BLaER1 treated with 17β-estradiol and CSF1 and Interleukin-3, amounts not matched to agents 10 nM and 100 nM (cell line): ENCODE measurements around the gene FRAS1.
"Not testable (repeated sequence)": the region's sequence is repeated elsewhere in the genome, so short reads cannot be mapped to it uniquely, and the experiment has no call there.

Source experiments
- H3K27ac ChIP-seq, 11 experiments: shearing (Covaris generic); formaldehyde crosslinking; 2 replicates each; pipeline ENCODE4 v1.8.1; 2022
- H3K27me3 ChIP-seq, 11 experiments: shearing (Covaris generic); formaldehyde crosslinking; 2 replicates each; pipeline ENCODE4 v1.8.1; 2022
- H3K36me3 ChIP-seq, 11 experiments: shearing (Covaris generic); formaldehyde crosslinking; 2 replicates each; pipeline ENCODE4 v1.8.1; 2022
- H3K4me1 ChIP-seq, 10 experiments: shearing (Covaris generic); formaldehyde crosslinking; 2 replicates each; pipeline ENCODE4 v1.8.1; 2022
- H3K4me2 ChIP-seq, 11 experiments: shearing (Covaris generic); formaldehyde crosslinking; 2 replicates each; pipeline ENCODE4 v1.8.1; 2022
- H3K4me3 ChIP-seq, 10 experiments: shearing (Covaris generic); formaldehyde crosslinking; 2 replicates each; pipeline ENCODE4 v1.8.1; 2022
- H3K9ac ChIP-seq, 11 experiments: shearing (Covaris generic); formaldehyde crosslinking; 2 replicates each; pipeline ENCODE4 v1.8.1; 2022
- H3K9me3 ChIP-seq, 11 experiments: shearing (Covaris generic); formaldehyde crosslinking; replicated peaks in 1 of 11; 2 replicates each; pipeline ENCODE4 v1.8.1; 2022
- H4K20me1 ChIP-seq, 11 experiments: shearing (Covaris generic); formaldehyde crosslinking; 2 replicates each; pipeline ENCODE4 v1.8.1; 2022
- Cebpa-rat ChIP-seq, 11 experiments: shearing (Covaris generic); IDR thresholded peaks; 2 replicates each; pipeline ENCODE4 v1.8.1; 2022

The FRAS1 gene, protein sequence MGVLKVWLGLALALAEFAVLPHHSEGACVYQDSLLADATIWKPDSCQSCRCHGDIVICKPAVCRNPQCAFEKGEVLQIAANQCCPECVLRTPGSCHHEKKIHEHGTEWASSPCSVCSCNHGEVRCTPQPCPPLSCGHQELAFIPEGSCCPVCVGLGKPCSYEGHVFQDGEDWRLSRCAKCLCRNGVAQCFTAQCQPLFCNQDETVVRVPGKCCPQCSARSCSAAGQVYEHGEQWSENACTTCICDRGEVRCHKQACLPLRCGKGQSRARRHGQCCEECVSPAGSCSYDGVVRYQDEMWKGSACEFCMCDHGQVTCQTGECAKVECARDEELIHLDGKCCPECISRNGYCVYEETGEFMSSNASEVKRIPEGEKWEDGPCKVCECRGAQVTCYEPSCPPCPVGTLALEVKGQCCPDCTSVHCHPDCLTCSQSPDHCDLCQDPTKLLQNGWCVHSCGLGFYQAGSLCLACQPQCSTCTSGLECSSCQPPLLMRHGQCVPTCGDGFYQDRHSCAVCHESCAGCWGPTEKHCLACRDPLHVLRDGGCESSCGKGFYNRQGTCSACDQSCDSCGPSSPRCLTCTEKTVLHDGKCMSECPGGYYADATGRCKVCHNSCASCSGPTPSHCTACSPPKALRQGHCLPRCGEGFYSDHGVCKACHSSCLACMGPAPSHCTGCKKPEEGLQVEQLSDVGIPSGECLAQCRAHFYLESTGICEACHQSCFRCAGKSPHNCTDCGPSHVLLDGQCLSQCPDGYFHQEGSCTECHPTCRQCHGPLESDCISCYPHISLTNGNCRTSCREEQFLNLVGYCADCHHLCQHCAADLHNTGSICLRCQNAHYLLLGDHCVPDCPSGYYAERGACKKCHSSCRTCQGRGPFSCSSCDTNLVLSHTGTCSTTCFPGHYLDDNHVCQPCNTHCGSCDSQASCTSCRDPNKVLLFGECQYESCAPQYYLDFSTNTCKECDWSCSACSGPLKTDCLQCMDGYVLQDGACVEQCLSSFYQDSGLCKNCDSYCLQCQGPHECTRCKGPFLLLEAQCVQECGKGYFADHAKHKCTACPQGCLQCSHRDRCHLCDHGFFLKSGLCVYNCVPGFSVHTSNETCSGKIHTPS (N-terminal part only)

GRCh38 chr4:78057135-78057599, at the start of gene FRAS1:
FRAS1 (plus strand) TSS chr4:78057323; CDS start chr4:78058010, 687 bp downstream.
- peaks cover 0 to 27% (median 19%) of the 10 kb centered on the region in 11 experiments; a peak in 9 of 22 replicates for H4K20me1 ChIP-seq
- H3K27ac ChIP-seq: 0 out of 22 replicates have a peak within 1 kb of the TSS, but pooled peaks of 1 of the 11 experiments have one; percentile 4
- no peaks in the 10 kb centered on the region for H3K36me3 ChIP-seq
- peak within 1 kb of the TSS; percentile 87 to 100 (median 98) for H3K4me2 ChIP-seq
- peak within 1 kb of the TSS; percentile 1 to 62 (median 38); a peak in 17 of 22 replicates for H3K9ac ChIP-seq
- H3K9me3 ChIP-seq: no peaks in the 10 kb centered on the region
- H3K4me1 ChIP-seq: peaks cover 20 to 36% (median 34%) of the 10 kb centered on the region in 10 experiments; a peak in 19 of 20 replicates
- TF ChIP-seq Cebpa-rat (IDR thresholded peaks at IDR 0.05): no peak
- peaks cover 53 to 71% (median 60%) of the 10 kb centered on the region in 11 experiments for H3K27me3 ChIP-seq
- peak within 1 kb of the TSS; percentile 58 to 71 (median 62) for H3K4me3 ChIP-seq

- H3K9ac ChIP-seq, H3K4me3 ChIP-seq, H3K27me3 ChIP-seq, H3K4me1 ChIP-seq, H3K36me3 ChIP-seq, H4K20me1 ChIP-seq, H3K27ac ChIP-seq, H3K4me2 ChIP-seq: not testable (repeated sequence)
- H3K9me3 ChIP-seq: peaks cover 26 to 33% (median 30%) of the 10 kb centered on the region in 11 experiments
Measured at GRCh38 chr4:78011003-78011402, 46.1 kb upstream of the FRAS1 start.

DNA sequence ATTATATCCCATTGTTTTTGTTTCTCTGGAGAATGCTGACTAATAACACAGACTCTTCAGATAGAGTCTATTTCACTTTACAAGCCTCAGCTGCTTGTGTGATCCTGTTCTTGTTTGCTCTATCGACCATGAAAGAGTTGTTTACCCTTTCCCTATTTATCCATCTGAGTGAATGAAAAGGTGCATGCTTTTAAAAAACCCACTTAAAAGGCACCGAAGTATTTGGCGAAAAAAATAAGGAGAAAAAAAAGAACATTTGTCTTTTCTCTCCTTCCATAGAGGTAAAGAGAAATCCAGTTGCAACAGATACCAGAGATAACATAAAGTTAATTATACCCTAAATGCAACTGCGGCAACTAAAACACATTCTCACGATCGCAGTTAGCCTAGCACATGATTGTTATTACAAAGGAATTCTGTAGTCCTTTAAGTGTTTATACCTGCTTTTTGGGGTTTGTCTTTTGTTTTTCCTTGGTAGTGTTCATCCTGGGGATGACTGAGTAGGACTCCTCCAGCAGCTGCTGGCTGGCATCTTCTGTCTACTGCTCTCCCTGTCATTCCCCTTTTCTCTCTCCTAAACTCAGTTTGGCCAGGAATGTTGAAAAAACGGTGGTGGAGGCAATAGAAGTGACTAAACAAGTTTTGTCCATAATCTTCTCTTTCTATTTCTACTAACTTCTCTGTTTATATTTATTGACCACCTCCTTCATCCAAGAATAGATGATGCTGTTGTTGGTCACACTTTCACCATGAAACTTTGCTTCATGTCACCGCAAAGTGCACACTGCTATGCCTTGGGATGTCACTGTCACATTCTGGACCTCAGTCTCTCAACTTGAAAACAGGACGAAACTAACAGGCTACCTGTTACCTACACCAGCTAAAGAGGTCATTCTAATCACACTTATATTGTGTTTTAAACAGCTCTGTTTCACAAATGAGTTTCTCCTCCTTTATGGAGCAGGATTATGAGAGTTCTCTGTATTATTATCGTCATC, 41.9 kb upstream of the FRAS1 start:
- H4K20me1 ChIP-seq: no peaks in the 10 kb centered on the region
- H3K4me2 ChIP-seq: no peak overlapping the region
- no peak overlapping the region for H3K27ac ChIP-seq
- H3K4me1 ChIP-seq: no peaks in the 10 kb centered on the region
- H3K27me3 ChIP-seq: no peaks in the 10 kb centered on the region
- H3K9ac ChIP-seq: no peak overlapping the region
- H3K36me3 ChIP-seq: no peaks in the 10 kb centered on the region; a peak in 1 of 22 replicates
- TF ChIP-seq Cebpa-rat (IDR thresholded peaks at IDR 0.05): no peak
- no peak overlapping the region for H3K4me3 ChIP-seq
- H3K9me3 ChIP-seq: peaks cover 26 to 29% (median 28%) of the 10 kb centered on the region in 11 experiments

GRCh38 chr4:78018271-78019049, 38.7 kb upstream of the FRAS1 start:
- Histone ChIP-seq H3K27ac (no peak overlapping the region), H3K4me3 (no peak overlapping the region), H3K9me3 (no peaks in the 10 kb centered on the region), H3K4me2 (no peak overlapping the region), H3K4me1 (no peaks in the 10 kb centered on the region), H3K36me3 (no peaks in the 10 kb centered on the region), H4K20me1 (no peaks in the 10 kb centered on the region), H3K27me3 (no peaks in the 10 kb centered on the region), H3K9ac (no peak overlapping the region)
- TF ChIP-seq Cebpa-rat (IDR thresholded peaks at IDR 0.05): no peak

- H3K27ac ChIP-seq: no peak overlapping the region
- H4K20me1 ChIP-seq: no peaks in the 10 kb centered on the region
- no peak overlapping the region for H3K4me3 ChIP-seq
- peaks cover 0 to 5% (median 0%) of the 10 kb centered on the region in 10 experiments; a peak in 5 of 20 replicates for H3K4me1 ChIP-seq
- H3K4me2 ChIP-seq: no peak overlapping the region
- no peaks in the 10 kb centered on the region for H3K36me3 ChIP-seq
- H3K9ac ChIP-seq: no peak overlapping the region
- TF ChIP-seq Cebpa-rat (IDR thresholded peaks at IDR 0.05): no peak
- no peaks in the 10 kb centered on the region for H3K9me3 ChIP-seq
- H3K27me3 ChIP-seq: no peaks in the 10 kb centered on the region
Measured at GRCh38 chr4:78019414-78019813, 37.7 kb upstream of the FRAS1 start.

DNA sequence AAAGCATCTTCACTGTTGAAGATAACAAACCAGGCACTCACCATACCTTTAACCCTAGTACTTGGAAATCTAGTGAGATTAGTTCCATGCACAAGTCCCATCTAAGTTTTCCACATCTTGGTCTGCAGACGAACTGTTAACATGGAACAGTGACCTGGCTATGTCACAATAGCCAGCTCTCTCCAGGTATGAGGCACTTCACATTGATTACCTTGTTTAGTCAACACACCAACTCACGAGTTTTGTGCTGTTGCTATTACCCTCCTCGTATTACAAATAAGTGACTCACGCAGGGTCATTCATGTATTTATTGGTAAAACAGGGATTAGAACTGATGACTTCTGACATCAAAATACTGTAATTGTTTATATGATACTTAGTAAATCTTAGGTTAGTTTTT, 36.4 kb upstream of the FRAS1 start:
- H3K4me1 ChIP-seq: peaks cover 0 to 18% (median 0%) of the 10 kb centered on the region in 10 experiments; a peak in 6 of 20 replicates
- no peak overlapping the region for H3K27ac ChIP-seq
- H3K9me3 ChIP-seq: no peaks in the 10 kb centered on the region
- TF ChIP-seq Cebpa-rat (IDR thresholded peaks at IDR 0.05): no peak
- no peaks in the 10 kb centered on the region for H3K27me3 ChIP-seq
- H3K4me3 ChIP-seq: no peak overlapping the region
- H3K9ac ChIP-seq: no peak overlapping the region
- H3K36me3 ChIP-seq: no peaks in the 10 kb centered on the region
- no peaks in the 10 kb centered on the region for H4K20me1 ChIP-seq
- no peak overlapping the region for H3K4me2 ChIP-seq

DNA sequence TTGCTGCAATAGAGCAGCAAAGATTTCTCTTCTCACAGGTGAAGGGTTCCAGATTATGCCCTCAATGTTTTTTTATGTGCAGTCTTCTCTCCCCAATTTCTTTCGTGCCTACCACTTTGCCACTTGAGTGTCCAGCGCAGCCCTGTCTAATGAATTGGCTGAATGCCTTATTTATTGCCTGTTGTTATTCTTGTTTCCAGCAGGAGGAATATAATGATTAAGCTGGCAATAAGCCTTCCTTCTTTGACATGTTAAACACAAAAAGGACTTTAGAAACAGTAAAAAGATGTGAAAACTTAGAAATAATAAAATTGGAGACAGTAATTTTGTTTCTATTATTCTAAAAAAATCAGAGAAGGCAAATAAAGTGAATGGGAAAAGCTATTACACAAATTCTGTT, 34.6 kb upstream of the FRAS1 start:
- H3K27me3 ChIP-seq: no peaks in the 10 kb centered on the region
- no peaks in the 10 kb centered on the region for H3K36me3 ChIP-seq
- no peaks in the 10 kb centered on the region for H3K9me3 ChIP-seq
- no peak overlapping the region for H3K9ac ChIP-seq
- TF ChIP-seq Cebpa-rat (IDR thresholded peaks at IDR 0.05): no peak
- H3K4me2 ChIP-seq: no peak overlapping the region
- H4K20me1 ChIP-seq: no peaks in the 10 kb centered on the region
- no peak overlapping the region for H3K4me3 ChIP-seq
- H3K27ac ChIP-seq: no peak overlapping the region
- peaks cover 0 to 18% (median 0%) of the 10 kb centered on the region in 10 experiments; a peak in 6 of 20 replicates for H3K4me1 ChIP-seq
